Measurements from ENCODE around the gene FCHSD2.

- TF ChIP-seq CTCF (optimal IDR thresholded peaks at IDR 0.05 in 1 of 3, IDR thresholded peaks at IDR 0.05 in 1 of 3, conservative IDR thresholded peaks at IDR 0.05 in 1 of 3; ENCODE audit: extremely low read depth in 1 of 3, insufficient read depth in 2 of 3, low read length in 3 of 3) (no peak), EZH2 (IDR thresholded peaks at IDR 0.05; ENCODE audit: low read length) (no peak)
These were observed 33.5 kb upstream of the FCHSD2 start for GRCh38 chr11:73175551-73176144.
